Fibroblast of lung (primary cell): ENCODE measurements around the gene USP15. TPM values are rescaled to one million over a fixed set of nuclear protein-coding genes. Genes with fewer than 3 reads are reported as not detected.

ENCODE experiments used
- DNase-seq, 2 donors: peaks; one replicate each; pipeline versions ENCODE4 v3.0.0 to v3.0.0-alpha.2; 2010; ENCODE audit warnings: low read depth in 2 of 2
- H2AFZ ChIP-seq: 2 replicates; pipeline ENCODE4 v1.5.1; 2012; ENCODE audit warnings: low read length, control low read depth, inconsistent platforms
- H3K27ac ChIP-seq: 2 replicates; pipeline ENCODE4 v1.5.1; 2011; ENCODE audit warnings: low read length, control low read depth; ENCODE audit not compliant: insufficient read depth
- H3K27me3 ChIP-seq: 2 replicates; pipeline ENCODE4 v1.5.1; 2011; ENCODE audit warnings: mild to moderate bottlenecking, low read length; ENCODE audit not compliant: control insufficient read depth, insufficient read depth
- H3K36me3 ChIP-seq: 2 replicates; pipeline ENCODE4 v1.5.1; 2011; ENCODE audit warnings: low read length; ENCODE audit not compliant: control insufficient read depth, insufficient read depth
- H3K4me1 ChIP-seq: 2 replicates; pipeline ENCODE4 v1.5.1; 2011; ENCODE audit warnings: low read length; ENCODE audit not compliant: control insufficient read depth, insufficient read depth; ENCODE audit errors: extremely low read depth
- H3K4me2 ChIP-seq: 2 replicates; pipeline ENCODE4 v1.5.1; 2011; ENCODE audit warnings: low read length, control low read depth; ENCODE audit not compliant: insufficient read depth; ENCODE audit errors: extremely low read depth
- H3K4me3 ChIP-seq, 4 experiments: fragments of 200-600 bp in 1 of 4; sonication (generic) in 1 of 4; replicated peaks in 1 of 4; 2 replicates each; pipeline ENCODE4 v1.5.1; 2011 to 2016; ENCODE audit warnings: low read length in 4 of 4, low read depth in 3 of 4, mild to moderate bottlenecking in 3 of 4, control low read depth in 2 of 4, inconsistent platforms in 1 of 4, mixed read lengths in 1 of 4; ENCODE audit not compliant: insufficient read depth in 1 of 4; ENCODE audit errors: control extremely low read depth in 1 of 4
- H3K79me2 ChIP-seq: 2 replicates; pipeline ENCODE4 v1.5.1; 2012; ENCODE audit warnings: mild to moderate bottlenecking, low read length, inconsistent platforms; ENCODE audit not compliant: control insufficient read depth, insufficient read depth
- H3K9ac ChIP-seq: 2 replicates; pipeline ENCODE4 v1.5.1; 2011; ENCODE audit warnings: mild to moderate bottlenecking, low read length, control low read depth; ENCODE audit not compliant: insufficient read depth
- H3K9me3 ChIP-seq: 2 replicates; pipeline ENCODE4 v1.5.1; 2012; ENCODE audit warnings: low read depth, low read length; ENCODE audit not compliant: control insufficient read depth, insufficient read depth
- H4K20me1 ChIP-seq: 2 replicates; pipeline ENCODE4 v1.5.1; 2011; ENCODE audit warnings: low read length; ENCODE audit not compliant: control insufficient read depth, insufficient read depth; ENCODE audit errors: extremely low read depth
- EZH2 ChIP-seq: IDR thresholded peaks from 2 replicates; pipeline ENCODE4 v1.5.1; 2012; ENCODE audit warnings: low read length, control low read depth, mild to moderate bottlenecking; ENCODE audit errors: missing control alignments
- polyA plus RNA-seq, 2 donors: library from polyadenylated mRNA; depleted of rRNA in 1 of 2; stranded (reverse) in 1 of 2; unstranded in 1 of 2; fragments of >200 nt; gene quantifications; 2 replicates each; pipeline ENCODE4 v1.2.1, GENCODE V29; 2011 to 2012; ENCODE audit warnings: missing spikeins in 1 of 2
- total RNA-seq: library from RNA; depleted of rRNA; stranded (reverse); fragments of >200 nt; gene quantifications from 2 replicates; pipeline ENCODE4 v1.2.1, GENCODE V29; 2014
- TF ChIP-seq, protein P1 (sequence below), 2 donors: IDR thresholded peaks in 1 of 2; conservative IDR thresholded peaks in 1 of 2; 1 replicate in 1 of 2; 2 replicates in 1 of 2; pipeline ENCODE4 v1.5.1; 2011 to 2012; ENCODE audit warnings: low read length in 2 of 2, control low read depth in 1 of 2, inconsistent platforms in 1 of 2, low read depth in 1 of 2, mild to moderate bottlenecking in 1 of 2

The USP15 gene
- total and polyA plus RNA-seq, 2 donors (not counting 1 experiment from before 2014, with no cell fraction given), result 57.6 to 63.1 TPM

DNA sequence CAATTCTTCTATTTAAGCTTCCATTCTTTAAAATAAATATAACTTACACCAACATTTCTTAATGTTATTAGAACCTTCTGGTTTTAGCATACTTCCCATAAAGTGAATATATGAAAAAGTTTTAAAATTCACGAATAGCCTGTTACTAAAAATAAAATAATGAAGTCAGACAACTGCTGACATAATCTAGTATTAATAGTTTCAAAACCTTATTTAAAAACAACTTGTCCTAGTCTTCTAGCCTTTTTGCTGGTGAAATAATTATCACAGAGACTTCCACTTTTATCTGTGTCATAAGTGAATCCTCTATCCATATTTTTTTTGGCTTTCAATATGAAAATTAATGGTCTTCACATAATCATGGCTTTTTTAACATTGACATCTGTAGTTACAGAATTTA, 112.6 kb downstream of the USP15 start:
- H3K4me2 ChIP-seq, result no peak overlapping the region
- H3K9ac ChIP-seq, result no peak overlapping the region
- TF ChIP-seq EZH2, result no peak
- TF ChIP-seq, protein P1, sequence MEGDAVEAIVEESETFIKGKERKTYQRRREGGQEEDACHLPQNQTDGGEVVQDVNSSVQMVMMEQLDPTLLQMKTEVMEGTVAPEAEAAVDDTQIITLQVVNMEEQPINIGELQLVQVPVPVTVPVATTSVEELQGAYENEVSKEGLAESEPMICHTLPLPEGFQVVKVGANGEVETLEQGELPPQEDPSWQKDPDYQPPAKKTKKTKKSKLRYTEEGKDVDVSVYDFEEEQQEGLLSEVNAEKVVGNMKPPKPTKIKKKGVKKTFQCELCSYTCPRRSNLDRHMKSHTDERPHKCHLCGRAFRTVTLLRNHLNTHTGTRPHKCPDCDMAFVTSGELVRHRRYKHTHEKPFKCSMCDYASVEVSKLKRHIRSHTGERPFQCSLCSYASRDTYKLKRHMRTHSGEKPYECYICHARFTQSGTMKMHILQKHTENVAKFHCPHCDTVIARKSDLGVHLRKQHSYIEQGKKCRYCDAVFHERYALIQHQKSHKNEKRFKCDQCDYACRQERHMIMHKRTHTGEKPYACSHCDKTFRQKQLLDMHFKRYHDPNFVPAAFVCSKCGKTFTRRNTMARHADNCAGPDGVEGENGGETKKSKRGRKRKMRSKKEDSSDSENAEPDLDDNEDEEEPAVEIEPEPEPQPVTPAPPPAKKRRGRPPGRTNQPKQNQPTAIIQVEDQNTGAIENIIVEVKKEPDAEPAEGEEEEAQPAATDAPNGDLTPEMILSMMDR (conservative IDR thresholded peaks at IDR 0.05 in 1 of 2, IDR thresholded peaks at IDR 0.05 in 1 of 2; ENCODE audit: low read depth in 1 of 2, low read length in 2 of 2), result no peak
- H3K27me3 ChIP-seq, result no peaks in the 10 kb centered on the region
- H3K79me2 ChIP-seq, result peaks cover 2% of the 10 kb centered on the region
- no peaks in the 10 kb centered on the region for H4K20me1 ChIP-seq
- H3K27ac ChIP-seq, result no peak overlapping the region
- DNase-seq, result no peak
- H3K9me3 ChIP-seq, result no peaks in the 10 kb centered on the region
- no peaks in the 10 kb centered on the region for H3K36me3 ChIP-seq
- H3K4me1 ChIP-seq, result no peaks in the 10 kb centered on the region
- no peak overlapping the region for H2AFZ ChIP-seq
- no peak overlapping the region for H3K4me3 ChIP-seq

DNA sequence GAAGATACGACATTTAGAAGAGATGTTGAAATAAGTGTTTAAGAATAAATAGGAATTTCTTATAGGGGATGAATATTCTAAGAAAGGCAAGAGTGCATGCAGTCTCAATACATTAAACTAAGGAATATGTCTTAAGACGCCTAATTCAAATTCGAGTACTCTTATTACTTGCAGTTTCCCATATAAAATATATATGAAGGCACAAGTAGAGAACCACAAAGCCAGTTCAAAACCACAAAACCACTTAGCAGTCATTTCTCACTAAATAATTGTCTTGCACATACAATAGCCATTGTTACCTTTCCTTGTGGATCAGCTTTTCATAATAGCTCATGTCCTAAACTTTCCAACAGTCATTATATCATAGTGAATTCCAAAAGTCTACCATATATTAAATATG, 115.4 kb downstream of the USP15 start:
- no peaks in the 10 kb centered on the region for H3K27me3 ChIP-seq
- no peaks in the 10 kb centered on the region for H4K20me1 ChIP-seq
- no peak overlapping the region for H3K4me2 ChIP-seq
- no peak for TF ChIP-seq EZH2
- TF ChIP-seq, protein P1 (conservative IDR thresholded peaks at IDR 0.05 in 1 of 2, IDR thresholded peaks at IDR 0.05 in 1 of 2; ENCODE audit: low read depth in 1 of 2, low read length in 2 of 2), result no peak
- no peak overlapping the region for H3K9ac ChIP-seq
- H3K79me2 ChIP-seq, result no peaks in the 10 kb centered on the region
- H3K36me3 ChIP-seq, result no peaks in the 10 kb centered on the region
- H3K9me3 ChIP-seq, result no peaks in the 10 kb centered on the region
- no peak for DNase-seq
- no peak overlapping the region for H2AFZ ChIP-seq
- H3K4me1 ChIP-seq, result no peaks in the 10 kb centered on the region
- no peak overlapping the region for H3K4me3 ChIP-seq
- H3K27ac ChIP-seq, result no peak overlapping the region

GRCh38 chr12:62379026-62379722, 119.0 kb downstream of the USP15 start:
- DNase-seq, result peak; percentile 41 to 42
- H3K4me2 ChIP-seq, result no peak overlapping the region
- H3K9ac ChIP-seq, result no peak overlapping the region
- no peaks in the 10 kb centered on the region for H3K79me2 ChIP-seq
- TF ChIP-seq, protein P1 (conservative IDR thresholded peaks at IDR 0.05 in 1 of 2, IDR thresholded peaks at IDR 0.05 in 1 of 2; ENCODE audit: low read depth in 1 of 2, low read length in 2 of 2), result no peak
- TF ChIP-seq EZH2, result no peak
- H3K4me3 ChIP-seq, result no peak overlapping the region
- H3K4me1 ChIP-seq, result no peaks in the 10 kb centered on the region
- H2AFZ ChIP-seq, result no peak overlapping the region
- peaks cover 1% of the 10 kb centered on the region for H3K36me3 ChIP-seq
- H3K27ac ChIP-seq, result no peak overlapping the region
- no peaks in the 10 kb centered on the region for H3K27me3 ChIP-seq
- H3K9me3 ChIP-seq, result no peaks in the 10 kb centered on the region
- H4K20me1 ChIP-seq, result no peaks in the 10 kb centered on the region
